Measurements from ENCODE around the gene DDTL.

DDTL gene

GRCh38 chr22:24007253-24008021, 40.7 kb downstream of the DDTL start:
- DNase-seq, result no peak

- DNase-seq, result no peak
Observed at GRCh38 chr22:24008022-24008283, 41.3 kb downstream of the DDTL start.

GRCh38 chr22:24008381-24009226, 41.9 kb downstream of the DDTL start:
- DNase-seq, result no peak

- DNase-seq, result no peak
Observed at GRCh38 chr22:24009227-24010017, 42.7 kb downstream of the DDTL start.

DNA sequence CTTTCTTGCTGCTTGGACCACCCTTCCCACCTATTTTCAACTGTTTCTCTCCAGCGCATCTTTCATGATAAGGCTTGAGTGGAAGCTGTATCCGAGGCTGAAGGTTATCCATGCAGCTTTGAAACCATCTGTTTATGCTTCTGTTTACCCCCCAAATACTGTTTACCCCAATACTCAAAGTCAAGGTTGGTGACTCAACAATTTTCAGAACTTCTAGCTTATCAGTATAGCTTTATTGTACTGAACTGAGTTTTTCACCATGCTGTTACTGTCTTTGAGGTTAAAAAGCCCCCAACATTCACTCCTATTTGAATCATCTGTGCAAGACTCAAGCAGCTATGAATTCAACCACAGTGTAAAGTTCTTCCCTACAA, 43.3 kb downstream of the DDTL start:
- DNase-seq, result no peak

GRCh38 chr22:24011735-24012068, 45.0 kb downstream of the DDTL start:
- DNase-seq, result no peak

DNA sequence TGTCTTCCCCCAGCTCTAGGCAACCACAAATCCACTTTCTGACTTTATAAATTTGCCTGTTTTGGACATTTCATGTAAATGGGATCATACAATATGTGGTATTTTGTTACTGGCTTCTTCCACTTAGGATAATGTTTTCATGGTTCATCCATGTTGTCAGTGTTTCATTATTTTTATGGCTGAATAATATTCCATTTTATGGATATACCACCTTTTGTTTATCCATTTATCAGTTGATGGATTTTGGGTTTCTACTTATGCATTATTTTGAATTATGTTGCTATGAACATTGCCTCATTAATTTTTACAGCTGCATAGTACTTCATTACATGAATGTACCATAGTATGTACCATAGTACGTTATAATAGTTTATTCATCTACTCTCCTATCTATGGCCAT, 49.5 kb downstream of the DDTL start:
- no peak for DNase-seq

- no peak for DNase-seq
Observed at GRCh38 chr22:24021304-24021703, 54.6 kb downstream of the DDTL start.
